ENCODE measurements around the gene ASIC3. TPM values are rescaled to one million over a fixed set of nuclear protein-coding genes. Genes with fewer than 3 reads are reported as not detected.

The ASIC3 gene
- total RNA-seq, 1 donor from 2014 or later = 5.8 TPM

GRCh38 chr7:151088019-151088855 lies 39.9 kb downstream of the ASIC3 start:
- H3K9me3 Mint-ChIP-seq (ENCODE audit: unreplicated experiment) = no peaks in the 10 kb centered on the region
- peaks cover 52% of the 10 kb centered on the region for H3K4me1 Mint-ChIP-seq (ENCODE audit: unreplicated experiment)
- DNase-seq (ENCODE audit: extremely low spot score, unreplicated experiment) = no peak
- peaks cover 3% of the 10 kb centered on the region for H3K36me3 Mint-ChIP-seq (ENCODE audit: unreplicated experiment)
- H3K4me3 Mint-ChIP-seq (ENCODE audit: unreplicated experiment) = peak overlapping the region; percentile 84
- peak overlapping the region; percentile 97 for H3K27ac Mint-ChIP-seq (ENCODE audit: unreplicated experiment)
- H3K27me3 Mint-ChIP-seq (ENCODE audit: unreplicated experiment) = no peaks in the 10 kb centered on the region
- no peak for TF ChIP-seq CTCF (IDR thresholded peaks at IDR 0.05)

- H3K27ac Mint-ChIP-seq (ENCODE audit: unreplicated experiment) = peak overlapping the region; percentile 97
- peaks cover 50% of the 10 kb centered on the region for H3K4me1 Mint-ChIP-seq (ENCODE audit: unreplicated experiment)
- no peak for TF ChIP-seq CTCF (IDR thresholded peaks at IDR 0.05)
- DNase-seq (ENCODE audit: extremely low spot score, unreplicated experiment) = no peak
- no peaks in the 10 kb centered on the region for H3K9me3 Mint-ChIP-seq (ENCODE audit: unreplicated experiment)
- peak overlapping the region; percentile 84 for H3K4me3 Mint-ChIP-seq (ENCODE audit: unreplicated experiment)
- H3K27me3 Mint-ChIP-seq (ENCODE audit: unreplicated experiment) = no peaks in the 10 kb centered on the region
- H3K36me3 Mint-ChIP-seq (ENCODE audit: unreplicated experiment) = peaks cover 7% of the 10 kb centered on the region
Observed at GRCh38 chr7:151088856-151089699, 40.7 kb downstream of the ASIC3 start.

GRCh38 chr7:151089893-151090730 lies 41.8 kb downstream of the ASIC3 start:
- peak overlapping the region; percentile 97 for H3K27ac Mint-ChIP-seq (ENCODE audit: unreplicated experiment)
- no peak for TF ChIP-seq CTCF (IDR thresholded peaks at IDR 0.05)
- H3K36me3 Mint-ChIP-seq (ENCODE audit: unreplicated experiment) = peaks cover 7% of the 10 kb centered on the region
- H3K27me3 Mint-ChIP-seq (ENCODE audit: unreplicated experiment) = no peaks in the 10 kb centered on the region
- H3K4me3 Mint-ChIP-seq (ENCODE audit: unreplicated experiment) = peak overlapping the region; percentile 84
- H3K4me1 Mint-ChIP-seq (ENCODE audit: unreplicated experiment) = peaks cover 50% of the 10 kb centered on the region
- no peaks in the 10 kb centered on the region for H3K9me3 Mint-ChIP-seq (ENCODE audit: unreplicated experiment)
- DNase-seq (ENCODE audit: extremely low spot score, unreplicated experiment) = no peak

GRCh38 chr7:151091003-151091402 lies 42.7 kb downstream of the ASIC3 start:
- Mint-ChIP-seq H3K27me3 (ENCODE audit: unreplicated experiment) (no peaks in the 10 kb centered on the region), H3K4me1 (ENCODE audit: unreplicated experiment) (peaks cover 47% of the 10 kb centered on the region), H3K27ac (ENCODE audit: unreplicated experiment) (peak overlapping the region; percentile 97), H3K36me3 (ENCODE audit: unreplicated experiment) (peaks cover 7% of the 10 kb centered on the region), H3K4me3 (ENCODE audit: unreplicated experiment) (no peak overlapping the region), H3K9me3 (ENCODE audit: unreplicated experiment) (no peaks in the 10 kb centered on the region)
- TF ChIP-seq CTCF (IDR thresholded peaks at IDR 0.05) = no peak
- no peak for DNase-seq (ENCODE audit: extremely low spot score, unreplicated experiment)
